Measurements from ENCODE around the gene HOXD4.

DNA sequence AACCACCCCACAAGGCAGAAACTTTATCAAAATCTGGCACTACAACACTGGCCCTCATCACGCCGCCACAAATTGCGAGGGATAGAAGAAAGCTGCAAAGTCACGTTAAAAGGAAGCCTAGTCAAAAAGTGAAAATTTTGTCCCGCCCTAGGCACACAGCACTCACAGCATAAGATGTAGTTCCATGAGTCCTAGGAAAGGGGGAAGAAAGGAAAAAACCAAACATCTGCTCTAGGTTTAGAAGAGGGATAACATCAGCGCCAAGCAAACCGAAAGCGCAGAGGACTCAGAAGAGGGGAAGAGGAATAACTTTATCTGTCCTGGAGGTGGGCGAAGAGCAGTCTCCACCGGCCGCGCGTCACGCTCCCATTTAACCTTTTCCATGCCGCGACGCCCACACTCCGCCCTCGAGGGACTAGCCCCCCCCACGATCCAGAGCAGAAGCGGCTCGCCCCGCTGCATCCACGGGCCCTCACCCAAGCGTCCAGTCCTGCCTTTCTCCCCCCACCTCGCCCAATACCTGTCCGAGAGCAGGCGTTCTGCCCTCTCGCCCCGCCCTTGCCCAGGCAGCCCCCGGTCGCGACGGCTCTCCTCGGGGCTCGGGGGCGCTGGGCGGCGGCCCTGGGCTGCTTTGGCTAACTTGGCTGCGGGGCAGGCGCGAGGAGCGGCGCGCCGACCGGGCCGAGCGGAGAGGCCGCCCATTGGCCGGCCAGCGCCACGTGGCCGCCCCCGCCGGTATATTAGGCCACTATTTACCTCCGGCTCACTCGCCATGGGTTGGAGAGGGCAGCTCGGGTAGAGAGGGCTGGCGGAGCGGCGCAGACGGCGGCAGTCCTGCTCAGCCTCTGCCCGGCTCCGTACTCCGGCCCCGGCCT, 36.8 kb downstream of the HOXD4 start, which contains the start of gene HOXD1:
- TF ChIP-seq MAFK (IDR thresholded peaks at IDR 0.05; ENCODE audit: partially characterized antibody) (no peak), POLR2A (IDR thresholded peaks at IDR 0.05; ENCODE audit: low read length) (no peak; the same call in 1 of the 2 replicates), GATA3 (IDR thresholded peaks at IDR 0.05; ENCODE audit: borderline replicate concordance) (no peak), ZNF302 (CRISPR knock-in tag; IDR thresholded peaks at IDR 0.05) (no peak), SMC3 (IDR thresholded peaks at IDR 0.05) (no peak), JUNB (IDR thresholded peaks at IDR 0.05) (no peak), KDM1A (IDR thresholded peaks at IDR 0.05; ENCODE audit: low read depth) (no peak)
- TF ChIP-seq, protein P1, sequence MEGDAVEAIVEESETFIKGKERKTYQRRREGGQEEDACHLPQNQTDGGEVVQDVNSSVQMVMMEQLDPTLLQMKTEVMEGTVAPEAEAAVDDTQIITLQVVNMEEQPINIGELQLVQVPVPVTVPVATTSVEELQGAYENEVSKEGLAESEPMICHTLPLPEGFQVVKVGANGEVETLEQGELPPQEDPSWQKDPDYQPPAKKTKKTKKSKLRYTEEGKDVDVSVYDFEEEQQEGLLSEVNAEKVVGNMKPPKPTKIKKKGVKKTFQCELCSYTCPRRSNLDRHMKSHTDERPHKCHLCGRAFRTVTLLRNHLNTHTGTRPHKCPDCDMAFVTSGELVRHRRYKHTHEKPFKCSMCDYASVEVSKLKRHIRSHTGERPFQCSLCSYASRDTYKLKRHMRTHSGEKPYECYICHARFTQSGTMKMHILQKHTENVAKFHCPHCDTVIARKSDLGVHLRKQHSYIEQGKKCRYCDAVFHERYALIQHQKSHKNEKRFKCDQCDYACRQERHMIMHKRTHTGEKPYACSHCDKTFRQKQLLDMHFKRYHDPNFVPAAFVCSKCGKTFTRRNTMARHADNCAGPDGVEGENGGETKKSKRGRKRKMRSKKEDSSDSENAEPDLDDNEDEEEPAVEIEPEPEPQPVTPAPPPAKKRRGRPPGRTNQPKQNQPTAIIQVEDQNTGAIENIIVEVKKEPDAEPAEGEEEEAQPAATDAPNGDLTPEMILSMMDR (IDR thresholded peaks at IDR 0.05) = no peak
- TF ChIP-seq, protein P2, sequence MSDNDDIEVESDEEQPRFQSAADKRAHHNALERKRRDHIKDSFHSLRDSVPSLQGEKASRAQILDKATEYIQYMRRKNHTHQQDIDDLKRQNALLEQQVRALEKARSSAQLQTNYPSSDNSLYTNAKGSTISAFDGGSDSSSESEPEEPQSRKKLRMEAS (IDR thresholded peaks at IDR 0.05) = peak; percentile 74
- TF ChIP-seq, protein P3, sequence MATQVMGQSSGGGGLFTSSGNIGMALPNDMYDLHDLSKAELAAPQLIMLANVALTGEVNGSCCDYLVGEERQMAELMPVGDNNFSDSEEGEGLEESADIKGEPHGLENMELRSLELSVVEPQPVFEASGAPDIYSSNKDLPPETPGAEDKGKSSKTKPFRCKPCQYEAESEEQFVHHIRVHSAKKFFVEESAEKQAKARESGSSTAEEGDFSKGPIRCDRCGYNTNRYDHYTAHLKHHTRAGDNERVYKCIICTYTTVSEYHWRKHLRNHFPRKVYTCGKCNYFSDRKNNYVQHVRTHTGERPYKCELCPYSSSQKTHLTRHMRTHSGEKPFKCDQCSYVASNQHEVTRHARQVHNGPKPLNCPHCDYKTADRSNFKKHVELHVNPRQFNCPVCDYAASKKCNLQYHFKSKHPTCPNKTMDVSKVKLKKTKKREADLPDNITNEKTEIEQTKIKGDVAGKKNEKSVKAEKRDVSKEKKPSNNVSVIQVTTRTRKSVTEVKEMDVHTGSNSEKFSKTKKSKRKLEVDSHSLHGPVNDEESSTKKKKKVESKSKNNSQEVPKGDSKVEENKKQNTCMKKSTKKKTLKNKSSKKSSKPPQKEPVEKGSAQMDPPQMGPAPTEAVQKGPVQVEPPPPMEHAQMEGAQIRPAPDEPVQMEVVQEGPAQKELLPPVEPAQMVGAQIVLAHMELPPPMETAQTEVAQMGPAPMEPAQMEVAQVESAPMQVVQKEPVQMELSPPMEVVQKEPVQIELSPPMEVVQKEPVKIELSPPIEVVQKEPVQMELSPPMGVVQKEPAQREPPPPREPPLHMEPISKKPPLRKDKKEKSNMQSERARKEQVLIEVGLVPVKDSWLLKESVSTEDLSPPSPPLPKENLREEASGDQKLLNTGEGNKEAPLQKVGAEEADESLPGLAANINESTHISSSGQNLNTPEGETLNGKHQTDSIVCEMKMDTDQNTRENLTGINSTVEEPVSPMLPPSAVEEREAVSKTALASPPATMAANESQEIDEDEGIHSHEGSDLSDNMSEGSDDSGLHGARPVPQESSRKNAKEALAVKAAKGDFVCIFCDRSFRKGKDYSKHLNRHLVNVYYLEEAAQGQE (IDR thresholded peaks at IDR 0.05) = no peak
